Astrocyte (in vitro differentiated cells and primary cell): ENCODE results near the gene SLC47A1. TPM values are rescaled to one million over a fixed set of nuclear protein-coding genes. Genes with fewer than 3 reads are reported as not detected.

ENCODE experiments used
- DNase-seq: peaks from one replicate; pipeline ENCODE4 v3.0.0-alpha.2; 2010; ENCODE audit warnings: low read depth
- FAIRE-seq: peaks from 2 replicates; lab custom pipeline; 2011; peaks lifted over from hg19 to GRCh38; lab: Jason Lieb, UNC
- H2AFZ ChIP-seq: 2 replicates; pipeline ENCODE4 v1.6.0; 2012; ENCODE audit warnings: low read depth, low read length, inconsistent platforms
- H3K27ac ChIP-seq: 2 replicates; pipeline ENCODE4 v1.5.1; 2011; ENCODE audit warnings: low read depth, low read length, inconsistent platforms
- H3K27me3 ChIP-seq: 2 replicates; pipeline ENCODE4 v1.6.0; 2011; ENCODE audit warnings: low read length, inconsistent platforms; ENCODE audit not compliant: insufficient read depth
- H3K36me3 ChIP-seq: 2 replicates; pipeline ENCODE4 v1.5.1; 2011; ENCODE audit warnings: low read length, inconsistent platforms; ENCODE audit not compliant: insufficient read depth
- H3K4me1 ChIP-seq: 2 replicates; pipeline ENCODE4 v1.5.1; 2011; ENCODE audit warnings: low read length, inconsistent platforms; ENCODE audit not compliant: insufficient read depth
- H3K4me2 ChIP-seq: 2 replicates; pipeline ENCODE4 v1.6.0; 2012; ENCODE audit warnings: low read length, inconsistent platforms
- H3K4me3 ChIP-seq: 2 replicates; pipeline ENCODE4 v1.5.1; 2011; ENCODE audit warnings: low read depth, mild to moderate bottlenecking, low read length, inconsistent platforms; ENCODE audit not compliant: insufficient read depth
- H3K79me2 ChIP-seq: 2 replicates; pipeline ENCODE4 v1.6.0; 2012; ENCODE audit warnings: mild to moderate bottlenecking, low read length, inconsistent platforms; ENCODE audit not compliant: insufficient read depth
- H3K9ac ChIP-seq: 2 replicates; pipeline ENCODE4 v1.6.0; 2012; ENCODE audit warnings: mild to moderate bottlenecking, low read length, inconsistent platforms
- H3K9me3 ChIP-seq: 2 replicates; pipeline ENCODE4 v1.5.1; 2012; ENCODE audit warnings: low read depth, mild to moderate bottlenecking, low read length, inconsistent platforms; ENCODE audit not compliant: insufficient read depth
- H4K20me1 ChIP-seq: 2 replicates; pipeline ENCODE4 v1.6.0; 2012; ENCODE audit warnings: low read length, inconsistent platforms; ENCODE audit not compliant: insufficient read depth
- H3K27ac Mint-ChIP-seq: one replicate; pipeline ENCODE4 v1.8.0; 2021; ENCODE audit warnings: mild to moderate bottlenecking, mixed read lengths; ENCODE audit not compliant: unreplicated experiment
- H3K27me3 Mint-ChIP-seq: one replicate; pipeline ENCODE4 v1.8.0; 2021; ENCODE audit warnings: low read depth, mixed read lengths; ENCODE audit not compliant: unreplicated experiment
- H3K36me3 Mint-ChIP-seq: one replicate; pipeline ENCODE4 v1.8.0; 2021; ENCODE audit warnings: low read depth, mixed read lengths; ENCODE audit not compliant: unreplicated experiment
- H3K4me1 Mint-ChIP-seq: one replicate; pipeline ENCODE4 v1.8.0; 2021; ENCODE audit warnings: low read depth, mixed read lengths; ENCODE audit not compliant: unreplicated experiment
- H3K4me3 Mint-ChIP-seq: one replicate; pipeline ENCODE4 v1.8.0; 2021; ENCODE audit warnings: mild to moderate bottlenecking, moderate library complexity, mixed read lengths; ENCODE audit not compliant: unreplicated experiment
- H3K9me3 Mint-ChIP-seq: one replicate; pipeline ENCODE4 v1.8.0; 2021; ENCODE audit warnings: mild to moderate bottlenecking, mixed read lengths; ENCODE audit not compliant: unreplicated experiment
- CTCF ChIP-seq: IDR thresholded peaks from 2 replicates; pipeline ENCODE4 v1.5.1; 2011; ENCODE audit warnings: low read depth, mild to moderate bottlenecking, inconsistent platforms, low read length, moderate library complexity; ENCODE audit not compliant: insufficient read depth
- EZH2 ChIP-seq: IDR thresholded peaks from 2 replicates; pipeline ENCODE4 v1.6.1; 2012; ENCODE audit warnings: mild to moderate bottlenecking, low read length, inconsistent platforms; ENCODE audit not compliant: insufficient read depth
- total RNA-seq: library from RNA; stranded (reverse); gene quantifications from 2 replicates; pipeline ENCODE4 v1.2.1, GENCODE V29; 2021

The SLC47A1 gene
- total RNA-seq, 1 donor from 2014 or later: 0.75 TPM

DNA sequence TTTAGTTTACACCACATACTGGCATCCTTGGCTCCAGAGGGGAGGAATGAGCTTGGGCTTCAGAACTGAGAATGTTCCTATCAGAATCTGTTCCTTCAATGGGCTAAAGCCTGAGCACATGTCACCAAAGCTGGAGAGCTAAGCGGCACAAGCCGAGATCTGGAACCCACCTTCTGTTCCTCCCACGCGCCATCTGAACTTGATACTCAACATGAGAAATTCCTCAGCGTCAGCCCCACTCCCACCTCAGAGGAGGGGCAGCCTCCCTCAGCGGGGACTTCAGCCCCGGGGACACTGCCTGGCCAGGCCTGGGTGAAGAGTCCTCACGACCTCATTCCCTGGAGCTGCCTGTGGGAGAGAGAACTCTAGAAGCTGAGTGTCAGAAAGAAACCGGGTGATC lies 22.8 kb upstream of the SLC47A1 start:
- H3K27ac ChIP-seq: no peak overlapping the region
- H3K4me3 ChIP-seq: no peak overlapping the region
- H2AFZ ChIP-seq: no peak overlapping the region
- no peak overlapping the region for H3K9ac ChIP-seq
- Mint-ChIP-seq H3K36me3 (no peaks in the 10 kb centered on the region), H3K4me1 (peaks cover 2% of the 10 kb centered on the region), H3K27me3 (peaks cover 2% of the 10 kb centered on the region), H3K9me3 (no peaks in the 10 kb centered on the region), H3K4me3 (no peak overlapping the region), H3K27ac (no peak overlapping the region)
- DNase-seq: no peak
- TF ChIP-seq EZH2: no peak
- no peak for TF ChIP-seq CTCF
- no peak overlapping the region for H3K4me2 ChIP-seq
- no peaks in the 10 kb centered on the region for H3K9me3 ChIP-seq
- no peaks in the 10 kb centered on the region for H3K4me1 ChIP-seq
- no peak for FAIRE-seq
- H4K20me1 ChIP-seq: no peaks in the 10 kb centered on the region
- H3K36me3 ChIP-seq: no peaks in the 10 kb centered on the region
- no peaks in the 10 kb centered on the region for H3K27me3 ChIP-seq
- no peaks in the 10 kb centered on the region for H3K79me2 ChIP-seq

DNA sequence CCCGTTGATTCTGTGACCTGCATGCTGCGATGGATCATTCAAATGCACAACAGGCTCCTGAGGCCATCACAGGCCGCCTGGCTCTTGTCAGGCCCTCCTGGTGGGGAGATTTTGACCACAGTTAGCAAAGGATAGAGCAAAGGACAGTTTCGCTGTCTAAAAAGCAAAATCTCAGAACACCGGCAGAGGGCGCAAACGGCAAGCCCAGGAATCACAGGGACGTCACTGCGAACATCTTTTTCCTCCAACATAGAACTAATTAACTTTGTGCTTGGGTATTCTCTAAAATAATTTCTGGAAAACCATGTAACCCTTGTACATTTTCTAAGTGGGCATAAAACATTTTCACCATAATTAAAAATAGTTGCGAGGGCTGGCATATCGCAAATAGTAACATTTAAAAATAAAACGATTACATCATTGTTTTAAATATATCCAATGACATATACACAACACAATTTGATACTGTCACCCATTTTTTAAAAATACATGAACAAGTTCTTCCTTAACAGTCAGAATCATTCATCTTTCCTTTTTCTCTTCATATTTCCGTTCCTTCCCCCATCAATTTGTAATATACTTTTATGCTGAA lies 19.7 kb upstream of the SLC47A1 start:
- TF ChIP-seq CTCF (peak; percentile 98), EZH2 (no peak)
- H3K4me3 Mint-ChIP-seq: no peak overlapping the region
- Histone ChIP-seq H3K27me3 (no peaks in the 10 kb centered on the region), H3K36me3 (no peaks in the 10 kb centered on the region), H4K20me1 (no peaks in the 10 kb centered on the region), H3K27ac (no peak overlapping the region), H3K9ac (peak overlapping the region; percentile 35), H2AFZ (no peak overlapping the region), H3K4me2 (peak overlapping the region; percentile 41), H3K9me3 (no peaks in the 10 kb centered on the region), H3K4me3 (no peak overlapping the region), H3K79me2 (no peaks in the 10 kb centered on the region), H3K4me1 (no peaks in the 10 kb centered on the region)
- DNase-seq (peak; percentile 14), FAIRE-seq (no peak)
- H3K27me3 Mint-ChIP-seq: peaks cover 11% of the 10 kb centered on the region
- peaks cover 2% of the 10 kb centered on the region for H3K4me1 Mint-ChIP-seq
- H3K27ac Mint-ChIP-seq: no peak overlapping the region
- H3K9me3 Mint-ChIP-seq: no peaks in the 10 kb centered on the region
- H3K36me3 Mint-ChIP-seq: no peaks in the 10 kb centered on the region

GRCh38 chr17:19517699-19518098 lies 16.0 kb upstream of the SLC47A1 start:
- no peak for FAIRE-seq

More at GRCh38 chr17:19517699-19518098, 16.0 kb upstream of the SLC47A1 start:
- peaks cover 22% of the 10 kb centered on the region for H3K27me3 Mint-ChIP-seq
- H3K9me3 Mint-ChIP-seq: no peaks in the 10 kb centered on the region
- Histone ChIP-seq H3K79me2 (no peaks in the 10 kb centered on the region), H3K27me3 (peaks cover 5% of the 10 kb centered on the region), H3K9me3 (no peaks in the 10 kb centered on the region), H4K20me1 (no peaks in the 10 kb centered on the region), H3K4me3 (no peak overlapping the region), H2AFZ (no peak overlapping the region), H3K36me3 (no peaks in the 10 kb centered on the region), H3K9ac (no peak overlapping the region), H3K4me2 (no peak overlapping the region), H3K4me1 (no peaks in the 10 kb centered on the region), H3K27ac (no peak overlapping the region)
- no peak for DNase-seq
- H3K27ac Mint-ChIP-seq: no peak overlapping the region
- H3K36me3 Mint-ChIP-seq: no peaks in the 10 kb centered on the region
- TF ChIP-seq EZH2 (no peak), CTCF (no peak)
- peaks cover 2% of the 10 kb centered on the region for H3K4me1 Mint-ChIP-seq
- H3K4me3 Mint-ChIP-seq: no peak overlapping the region
